IMR-90 (cell line): ENCODE data around the gene CES1.
"Not testable (repeated sequence)": the region's sequence is repeated elsewhere in the genome, so short reads cannot be mapped to it uniquely, and the experiment has no call there.

Experiments used
- BHLHE40 ChIP-seq: fragments of 150-350 bp; IDR thresholded peaks from 2 replicates; pipeline ENCODE4 v1.6.1; 2016; ENCODE audit warnings: mild to moderate bottlenecking, low read depth, low read length
- CEBPB ChIP-seq: IDR thresholded peaks from 2 replicates; pipeline ENCODE4 v1.6.1; 2012; ENCODE audit warnings: low read depth, low read length, improper control_type of control experiment
- CTCF ChIP-seq: conservative IDR thresholded peaks from 2 replicates; pipeline ENCODE4 v1.5.1; 2012; ENCODE audit warnings: mild to moderate bottlenecking, low read depth, low read length, improper control_type of control experiment
- MAFK ChIP-seq: IDR thresholded peaks from 2 replicates; pipeline ENCODE4 v1.6.1; 2012; ENCODE audit warnings: low read depth, low read length, improper control_type of control experiment
- MAZ ChIP-seq: IDR thresholded peaks from 2 replicates; pipeline ENCODE4 v1.6.1; 2012; ENCODE audit warnings: low read depth, mild to moderate bottlenecking, low read length, improper control_type of control experiment, moderate library complexity, borderline replicate concordance
- MXI1 ChIP-seq: IDR thresholded peaks from 2 replicates; pipeline ENCODE4 v1.6.1; 2012; ENCODE audit warnings: low read depth, mild to moderate bottlenecking, low read length, moderate library complexity, borderline replicate concordance
- POLR2A ChIP-seq: IDR thresholded peaks from 2 replicates; pipeline ENCODE4 v1.6.1; 2012; ENCODE audit warnings: mild to moderate bottlenecking, low read depth, low read length
- RFX5 ChIP-seq: IDR thresholded peaks from 2 replicates; pipeline ENCODE4 v1.8.0; 2012; ENCODE audit warnings: low read depth, mild to moderate bottlenecking, low read length, moderate library complexity
- SMC3 ChIP-seq: fragments of 150-350 bp; IDR thresholded peaks from 2 replicates; pipeline ENCODE4 v1.6.1; 2016; ENCODE audit warnings: low read depth, mild to moderate bottlenecking, antibody characterized with exemption, low read length, moderate library complexity
- USF2 ChIP-seq: fragments of 150-350 bp; IDR thresholded peaks from 2 replicates; pipeline ENCODE4 v1.6.1; 2017; ENCODE audit warnings: mild to moderate bottlenecking, antibody characterized with exemption, low read length, low read depth

- not testable (repeated sequence) for TF ChIP-seq CTCF, BHLHE40, MAZ, RFX5, POLR2A, SMC3, USF2, CEBPB, MXI1, MAFK
Measured at GRCh38 chr16:55829232-55829631, 3.7 kb downstream of the CES1 start.
